ENCODE results near the gene IFT81. TPM values are rescaled to one million over a fixed set of nuclear protein-coding genes. Genes with fewer than 3 reads are reported as not detected.
A peak's percentile ranks its signal among the peaks of the same experiment; 100 is the strongest.

Gene IFT81
- total RNA-seq, 2 experiments from 2014 or later, result 3.5 TPM

GRCh38 chr12:110091136-110091711, 32.9 kb upstream of the IFT81 start:
- Mint-ChIP-seq H3K4me3 (no peak overlapping the region), H3K27ac (no peak overlapping the region), H3K36me3 (ENCODE audit: low read depth) (no peaks in the 10 kb centered on the region), H3K9me3 (ENCODE audit: low read depth) (no peaks in the 10 kb centered on the region), H3K4me1 (no peaks in the 10 kb centered on the region), H3K27me3 (peaks cover 15% of the 10 kb centered on the region)
- no peak for DNase-seq
- ChIA-PET CTCF (interaction anchor here (0.9 to 1.8 kb wide), 5 partner anchors 9 to 163 kb away, joined by 3 to 8 read pairs (median 6); no protein-coding TSS in a partner anchor), POLR2A (no interaction called here)
- intact Hi-C loops (cut with DNase I, micrococcal nuclease), result no loop called here
- no peak for ATAC-seq

GRCh38 chr12:110093631-110094311, 30.4 kb upstream of the IFT81 start:
- intact Hi-C loops (cut with DNase I, micrococcal nuclease), result no loop called here
- Mint-ChIP-seq H3K4me3 (no peak overlapping the region), H3K4me1 (no peaks in the 10 kb centered on the region), H3K27me3 (peaks cover 13% of the 10 kb centered on the region), H3K36me3 (ENCODE audit: low read depth) (no peaks in the 10 kb centered on the region), H3K9me3 (ENCODE audit: low read depth) (no peaks in the 10 kb centered on the region), H3K27ac (no peak overlapping the region)
- POLR2A ChIA-PET, result no interaction called here
- CTCF ChIA-PET, result interaction anchor here (0.6 to 0.8 kb wide), 3 partner anchors 10 to 81 kb away, joined by 3 to 5 read pairs (median 4); no protein-coding TSS in a partner anchor
- no peak for ATAC-seq
- DNase-seq, result no peak

- peak; percentile 77 for DNase-seq
- Mint-ChIP-seq H3K9me3 (ENCODE audit: low read depth) (no peaks in the 10 kb centered on the region), H3K4me3 (no peak overlapping the region), H3K27me3 (no peaks in the 10 kb centered on the region), H3K27ac (no peak overlapping the region), H3K4me1 (peaks cover 9% of the 10 kb centered on the region), H3K36me3 (ENCODE audit: low read depth) (no peaks in the 10 kb centered on the region)
- ChIA-PET POLR2A (interaction anchor here (0.6 kb wide), 1 partner anchor 114 kb away, joined by 6 read pairs; no protein-coding TSS in a partner anchor), CTCF (interaction anchor here (0.6 to 6.1 kb wide), 20 partner anchors 9 to 398 kb away, joined by 3 to 48 read pairs (median 6); no protein-coding TSS in a partner anchor)
- peak; percentile 70 for ATAC-seq
- intact Hi-C loops (cut with DNase I, micrococcal nuclease), result loop anchor here (1.0 to 2.0 kb wide), 6 partner anchors 145 to 502 kb away; no protein-coding TSS in a partner anchor
Observed at GRCh38 chr12:110100315-110100970, 23.7 kb upstream of the IFT81 start.

- H3K27ac Mint-ChIP-seq, result no peak overlapping the region
Observed at GRCh38 chr12:110102255-110102654, 21.9 kb upstream of the IFT81 start.

GRCh38 chr12:110104188-110105094, 19.7 kb upstream of the IFT81 start:
- Mint-ChIP-seq H3K4me1 (peaks cover 9% of the 10 kb centered on the region), H3K27ac (no peak overlapping the region), H3K36me3 (ENCODE audit: low read depth) (no peaks in the 10 kb centered on the region), H3K27me3 (peaks cover 3% of the 10 kb centered on the region), H3K4me3 (no peak overlapping the region), H3K9me3 (ENCODE audit: low read depth) (no peaks in the 10 kb centered on the region)
- intact Hi-C loops (cut with DNase I, micrococcal nuclease), result no loop called here
- CTCF ChIA-PET, result interaction anchor here (0.6 to 6.1 kb wide), 6 partner anchors 8 to 501 kb away, joined by 3 to 48 read pairs (median 4); no protein-coding TSS in a partner anchor
- POLR2A ChIA-PET, result interaction anchor here (0.6 kb wide), 2 partner anchors 22 to 633 kb away, joined by 3 to 7 read pairs; no protein-coding TSS in a partner anchor
- ATAC-seq (no peak), DNase-seq (no peak)

More at GRCh38 chr12:110102255-110102654, 21.9 kb upstream of the IFT81 start:
- CTCF ChIA-PET, result interaction anchor here (0.6 to 6.1 kb wide), 26 partner anchors 12 to 639 kb away, joined by 3 to 48 read pairs (median 3); partner anchors contain the start of gene IFT81
- peak; percentile 69 for DNase-seq
- ATAC-seq, result peak; percentile 88
- H3K36me3 Mint-ChIP-seq (ENCODE audit: low read depth), result no peaks in the 10 kb centered on the region
- POLR2A ChIA-PET, result no interaction called here
- no peaks in the 10 kb centered on the region for H3K27me3 Mint-ChIP-seq
- H3K9me3 Mint-ChIP-seq (ENCODE audit: low read depth), result no peaks in the 10 kb centered on the region
- peaks cover 9% of the 10 kb centered on the region for H3K4me1 Mint-ChIP-seq
- intact Hi-C loops (cut with DNase I, micrococcal nuclease), result loop anchor here in 1 of 2 experiments (1.0 to 2.0 kb wide), 2 partner anchors 22 to 501 kb away; partner anchors contain the start of gene IFT81
- H3K4me3 Mint-ChIP-seq, result no peak overlapping the region

- CTCF ChIA-PET, result interaction anchor here (1.0 to 6.1 kb wide), 4 partner anchors 8 to 501 kb away, joined by 3 to 48 read pairs (median 4); no protein-coding TSS in a partner anchor
- intact Hi-C loops (cut with DNase I, micrococcal nuclease), result no loop called here
Observed at GRCh38 chr12:110105159-110105558, 19.0 kb upstream of the IFT81 start.

GRCh38 chr12:110105986-110106385, 18.2 kb upstream of the IFT81 start:
- Mint-ChIP-seq H3K36me3 (ENCODE audit: low read depth) (no peaks in the 10 kb centered on the region), H3K27ac (no peak overlapping the region), H3K4me3 (no peak overlapping the region), H3K9me3 (ENCODE audit: low read depth) (no peaks in the 10 kb centered on the region), H3K27me3 (peaks cover 3% of the 10 kb centered on the region), H3K4me1 (peaks cover 3% of the 10 kb centered on the region)
- POLR2A ChIA-PET, result no interaction called here
- DNase-seq (no peak), ATAC-seq (no peak)
- CTCF ChIA-PET, result interaction anchor here (1.0 to 6.1 kb wide), 2 partner anchors 14 to 325 kb away, joined by 3 to 48 read pairs; no protein-coding TSS in a partner anchor
- intact Hi-C loops (cut with DNase I, micrococcal nuclease), result no loop called here

More at GRCh38 chr12:110105159-110105558, 19.0 kb upstream of the IFT81 start:
- Mint-ChIP-seq H3K9me3 (ENCODE audit: low read depth) (no peaks in the 10 kb centered on the region), H3K36me3 (ENCODE audit: low read depth) (no peaks in the 10 kb centered on the region), H3K4me1 (peaks cover 7% of the 10 kb centered on the region), H3K27me3 (peaks cover 3% of the 10 kb centered on the region), H3K4me3 (no peak overlapping the region), H3K27ac (no peak overlapping the region)
- DNase-seq, result no peak
- ATAC-seq, result no peak
- POLR2A ChIA-PET, result interaction anchor here (0.6 kb wide), 1 partner anchor 1555 kb away, joined by 4 read pairs; no protein-coding TSS in a partner anchor

GRCh38 chr12:110107369-110108281, 16.5 kb upstream of the IFT81 start:
- Mint-ChIP-seq H3K27me3 (peaks cover 5% of the 10 kb centered on the region), H3K4me1 (peaks cover 3% of the 10 kb centered on the region), H3K4me3 (no peak overlapping the region), H3K9me3 (ENCODE audit: low read depth) (no peaks in the 10 kb centered on the region), H3K27ac (no peak overlapping the region), H3K36me3 (ENCODE audit: low read depth) (no peaks in the 10 kb centered on the region)
- CTCF ChIA-PET, result no interaction called here
- ATAC-seq (no peak), DNase-seq (no peak)
- POLR2A ChIA-PET, result no interaction called here
- intact Hi-C loops (cut with DNase I, micrococcal nuclease), result no loop called here

GRCh38 chr12:110108309-110109036, 15.7 kb upstream of the IFT81 start:
- intact Hi-C loops (cut with DNase I, micrococcal nuclease), result no loop called here
- no peak overlapping the region for H3K27ac Mint-ChIP-seq
- peaks cover 3% of the 10 kb centered on the region for H3K4me1 Mint-ChIP-seq
- no peak overlapping the region for H3K4me3 Mint-ChIP-seq
- no peaks in the 10 kb centered on the region for H3K36me3 Mint-ChIP-seq (ENCODE audit: low read depth)
- DNase-seq (no peak), ATAC-seq (no peak)
- peaks cover 5% of the 10 kb centered on the region for H3K27me3 Mint-ChIP-seq
- no peaks in the 10 kb centered on the region for H3K9me3 Mint-ChIP-seq (ENCODE audit: low read depth)
- CTCF ChIA-PET, result no interaction called here
- POLR2A ChIA-PET, result no interaction called here
